SK-N-SH (cell line): ENCODE data around the gene ZNF639. TPM values are rescaled to one million over a fixed set of nuclear protein-coding genes. Genes with fewer than 3 reads are reported as not detected.

ENCODE experiments used
- CTCF ChIA-PET: fragments of 300-600, 350-600 bp; formaldehyde crosslinking; extraction: SDS; loops from one replicate; lab custom pipeline; 2021; lab: Yijun Ruan, JAX
- POLR2A ChIA-PET: fragments of 350-600 bp; sonication (Branson Sonifier 250); formaldehyde crosslinking; extraction: SDS; loops from one replicate; lab custom pipeline; 2020; ENCODE audit warnings: antibody characterized with exemption, inconsistent platforms; lab: Yijun Ruan, JAX
- DNase-seq: peaks from one replicate; pipeline ENCODE4 v3.0.0; 2012
- H2AFZ ChIP-seq: fragments of 200-600 bp; sonication (generic); 2 replicates; pipeline ENCODE4 v1.8.1; 2016; ENCODE audit warnings: antibody characterized with exemption, mild to moderate bottlenecking, low read depth
- H3F3A ChIP-seq: fragments of 200-600 bp; sonication (generic); replicated peaks from 2 replicates; pipeline ENCODE3; 2016; ENCODE audit warnings: antibody characterized with exemption, mild to moderate bottlenecking; ENCODE audit not compliant: insufficient read depth
- H3K27ac ChIP-seq, 2 experiments: fragments of 200-500 bp in 1 of 2; fragments of 200-600 bp in 1 of 2; sonication (Bioruptor generic) in 1 of 2; sonication (generic), shearing (Covaris generic) in 1 of 2; 2 replicates each; pipeline versions ENCODE4 v1.5.1 to v1.6.1; 2014 to 2016; ENCODE audit warnings: low read depth in 2 of 2, inconsistent platforms in 1 of 2, low read length in 1 of 2, mild to moderate bottlenecking in 1 of 2, mixed read lengths in 1 of 2
- H3K27me3 ChIP-seq: fragments of 200-600 bp; sonication (generic), shearing (Covaris generic); 2 replicates; pipeline ENCODE4 v1.6.1; 2016; ENCODE audit warnings: mixed run types; ENCODE audit not compliant: insufficient read depth
- H3K36me3 ChIP-seq, 2 experiments: fragments of 200-500 bp in 1 of 2; fragments of 200-600 bp in 1 of 2; sonication (Bioruptor generic) in 1 of 2; sonication (generic) in 1 of 2; replicated peaks in 1 of 2; 2 replicates each; pipeline versions ENCODE3 to v1.5.1; 2014 to 2016; ENCODE audit warnings: low read length in 1 of 2, mild to moderate bottlenecking in 1 of 2; ENCODE audit not compliant: insufficient read depth in 2 of 2, control insufficient read depth in 1 of 2
- H3K4me1 ChIP-seq, 2 experiments: fragments of 200-500 bp in 1 of 2; fragments of 200-600 bp in 1 of 2; sonication (Bioruptor generic) in 1 of 2; sonication (generic), shearing (Covaris generic) in 1 of 2; 2 replicates each; pipeline versions ENCODE4 v1.5.1 to v1.6.1; 2014 to 2016; ENCODE audit warnings: low read depth in 1 of 2, low read length in 1 of 2, mixed run types in 1 of 2; ENCODE audit not compliant: insufficient read depth in 2 of 2, control insufficient read depth in 1 of 2
- H3K4me2 ChIP-seq: fragments of 200-600 bp; sonication (generic), shearing (Covaris generic); 2 replicates; pipeline ENCODE4 v1.6.1; 2017; ENCODE audit warnings: mixed run types
- H3K4me3 ChIP-seq, 2 experiments: fragments of 200-500 bp in 1 of 2; fragments of 200-600 bp in 1 of 2; sonication (Bioruptor generic) in 1 of 2; sonication (generic), shearing (Covaris generic) in 1 of 2; 2 replicates each; pipeline versions ENCODE4 v1.5.1 to v1.8.1; 2014 to 2016; ENCODE audit warnings: low read depth in 2 of 2, inconsistent platforms in 1 of 2, low read length in 1 of 2, mild to moderate bottlenecking in 1 of 2, mixed read lengths in 1 of 2, moderate library complexity in 1 of 2
- H3K79me2 ChIP-seq: fragments of 200-600 bp; sonication (generic); 2 replicates; pipeline ENCODE4 v1.8.1; 2017; ENCODE audit warnings: mild to moderate bottlenecking; ENCODE audit not compliant: insufficient read depth
- H3K9ac ChIP-seq: fragments of 200-600 bp; sonication (generic); 2 replicates; pipeline ENCODE4 v1.6.1; 2017; ENCODE audit warnings: mixed run types
- H3K9me2 ChIP-seq: fragments of 200-600 bp; sonication (generic); 2 replicates; pipeline ENCODE4 v1.6.1; 2017; ENCODE audit warnings: mixed run types
- H3K9me3 ChIP-seq: fragments of 200-600 bp; sonication (generic); 2 replicates; pipeline ENCODE4 v1.6.1; 2017; ENCODE audit warnings: mixed run types, mild to moderate bottlenecking, moderate library complexity
- H4K20me1 ChIP-seq: fragments of 200-600 bp; sonication (generic); 2 replicates; pipeline ENCODE4 v1.6.1; 2017; ENCODE audit warnings: mild to moderate bottlenecking, mixed run types; ENCODE audit not compliant: insufficient read depth
- CHD2 ChIP-seq: fragments of 150-350 bp; IDR thresholded peaks from 2 replicates; pipeline ENCODE4 v1.6.1; 2018; ENCODE audit warnings: low read length; ENCODE audit not compliant: partially characterized antibody
- EP300 ChIP-seq, 2 experiments: IDR thresholded peaks; 2 replicates each; pipeline versions ENCODE4 v1.4.0 to v1.6.1; 2012; ENCODE audit warnings: borderline replicate concordance in 1 of 2, low read depth in 1 of 2, low read length in 1 of 2
- FOSL2 ChIP-seq: IDR thresholded peaks from 2 replicates; pipeline ENCODE4 v1.4.0; 2012; ENCODE audit warnings: low read depth, mild to moderate bottlenecking, moderate library complexity, borderline replicate concordance
- GATA2 ChIP-seq: sonication (generic); formaldehyde crosslinking; IDR thresholded peaks from 2 replicates; pipeline ENCODE4 v1.5.0; 2020; ENCODE audit warnings: mild to moderate bottlenecking, missing genetic modification reagents
- JUND ChIP-seq: IDR thresholded peaks from 2 replicates; pipeline ENCODE4 v1.4.0; 2012
- NFIC ChIP-seq: IDR thresholded peaks from 2 replicates; pipeline ENCODE4 v1.4.0; 2012; ENCODE audit warnings: borderline replicate concordance
- TAF1 ChIP-seq: IDR thresholded peaks from 2 replicates; pipeline ENCODE4 v1.6.1; 2012; ENCODE audit warnings: low read depth, mild to moderate bottlenecking, low read length, moderate library complexity, borderline replicate concordance
- WGBS: methylation state at CpG from one replicate; pipeline ENCODE4 v1.1.6; 2017; ENCODE audit warnings: low lambda C conversion rate; 5-methylcytosine and 5-hydroxymethylcytosine counted together
- polyA plus RNA-seq, 3 experiments: library from polyadenylated mRNA; depleted of rRNA; stranded (reverse); fragments of >200 nt; gene quantifications; 2 replicates each; pipeline ENCODE4 v1.2.3, GENCODE V29; 2012
- TF ChIP-seq, protein P1 (sequence below): IDR thresholded peaks from 2 replicates; pipeline ENCODE4; 2012
- TF ChIP-seq, protein P2 (sequence below): IDR thresholded peaks from 2 replicates; pipeline ENCODE4 v1.4.0; 2012; ENCODE audit warnings: low read depth, borderline replicate concordance
- TF ChIP-seq, protein P3 (sequence below): IDR thresholded peaks from 2 replicates; pipeline ENCODE4 v1.4.0; 2012; ENCODE audit warnings: low read depth, borderline replicate concordance
- TF ChIP-seq, protein P4 (sequence below): fragments of 200-600 bp; sonication (generic); IDR thresholded peaks from 2 replicates; pipeline ENCODE4 v1.6.1; 2017; ENCODE audit warnings: antibody characterized with exemption, mild to moderate bottlenecking, moderate library complexity

ZNF639 gene
- polyA plus RNA-seq, 1 of the 3 experiments (the other 2 are of a cell fraction), result 9.6 TPM

DNA sequence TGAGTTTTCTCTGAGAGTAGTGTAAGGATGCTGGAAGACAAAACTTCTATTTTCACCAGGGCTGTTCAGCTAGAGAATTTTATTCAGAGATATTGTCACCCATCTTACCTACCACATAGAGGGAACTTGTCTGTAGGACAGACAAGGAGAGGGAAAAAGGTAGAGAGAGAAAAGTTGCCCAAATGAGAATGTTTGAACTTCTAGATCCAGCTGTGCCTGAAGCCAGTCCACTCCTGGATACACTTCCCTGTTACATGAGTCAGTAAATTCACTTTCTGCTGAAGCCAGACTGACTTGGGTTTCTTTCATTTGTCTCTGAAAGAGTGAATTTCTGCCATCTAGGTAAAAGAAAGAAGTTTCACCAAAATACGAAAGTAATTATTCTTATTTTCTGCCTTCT lies 44.7 kb upstream of the ZNF639 start:
- no peaks in the 10 kb centered on the region for H3K9me3 ChIP-seq
- H4K20me1 ChIP-seq, result no peaks in the 10 kb centered on the region
- H3K27ac ChIP-seq, result no peak overlapping the region
- no peak overlapping the region for H3K4me3 ChIP-seq
- POLR2A ChIA-PET, result no interaction called here
- H3K79me2 ChIP-seq, result no peaks in the 10 kb centered on the region
- 96% methylated on average over 1 of the region's 1 CpG for WGBS
- TF ChIP-seq NFIC (no peak), GATA2 (CRISPR knock-in tag) (no peak), EP300 (IDR thresholded peaks at IDR 0.05; ENCODE audit: borderline replicate concordance in 1 of 2, low read depth in 1 of 2, low read length in 1 of 2) (no peak), CHD2 (no peak), FOSL2 (no peak)
- TF ChIP-seq, protein P1, sequence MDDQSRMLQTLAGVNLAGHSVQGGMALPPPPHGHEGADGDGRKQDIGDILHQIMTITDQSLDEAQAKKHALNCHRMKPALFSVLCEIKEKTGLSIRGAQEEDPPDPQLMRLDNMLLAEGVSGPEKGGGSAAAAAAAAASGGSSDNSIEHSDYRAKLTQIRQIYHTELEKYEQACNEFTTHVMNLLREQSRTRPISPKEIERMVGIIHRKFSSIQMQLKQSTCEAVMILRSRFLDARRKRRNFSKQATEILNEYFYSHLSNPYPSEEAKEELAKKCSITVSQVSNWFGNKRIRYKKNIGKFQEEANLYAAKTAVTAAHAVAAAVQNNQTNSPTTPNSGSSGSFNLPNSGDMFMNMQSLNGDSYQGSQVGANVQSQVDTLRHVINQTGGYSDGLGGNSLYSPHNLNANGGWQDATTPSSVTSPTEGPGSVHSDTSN, result no peak
- TF ChIP-seq, protein P2, sequence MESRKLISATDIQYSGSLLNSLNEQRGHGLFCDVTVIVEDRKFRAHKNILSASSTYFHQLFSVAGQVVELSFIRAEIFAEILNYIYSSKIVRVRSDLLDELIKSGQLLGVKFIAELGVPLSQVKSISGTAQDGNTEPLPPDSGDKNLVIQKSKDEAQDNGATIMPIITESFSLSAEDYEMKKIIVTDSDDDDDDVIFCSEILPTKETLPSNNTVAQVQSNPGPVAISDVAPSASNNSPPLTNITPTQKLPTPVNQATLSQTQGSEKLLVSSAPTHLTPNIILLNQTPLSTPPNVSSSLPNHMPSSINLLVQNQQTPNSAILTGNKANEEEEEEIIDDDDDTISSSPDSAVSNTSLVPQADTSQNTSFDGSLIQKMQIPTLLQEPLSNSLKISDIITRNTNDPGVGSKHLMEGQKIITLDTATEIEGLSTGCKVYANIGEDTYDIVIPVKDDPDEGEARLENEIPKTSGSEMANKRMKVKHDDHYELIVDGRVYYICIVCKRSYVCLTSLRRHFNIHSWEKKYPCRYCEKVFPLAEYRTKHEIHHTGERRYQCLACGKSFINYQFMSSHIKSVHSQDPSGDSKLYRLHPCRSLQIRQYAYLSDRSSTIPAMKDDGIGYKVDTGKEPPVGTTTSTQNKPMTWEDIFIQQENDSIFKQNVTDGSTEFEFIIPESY, result no peak
- H3K36me3 ChIP-seq, result no peaks in the 10 kb centered on the region
- H3K4me1 ChIP-seq, result no peaks in the 10 kb centered on the region
- no peak for DNase-seq
- H3F3A ChIP-seq, result no peaks in the 10 kb centered on the region
- no peak overlapping the region for H3K4me2 ChIP-seq
- CTCF ChIA-PET, result no interaction called here
- no peak overlapping the region for H2AFZ ChIP-seq
- H3K27me3 ChIP-seq, result no peaks in the 10 kb centered on the region
- H3K9ac ChIP-seq, result no peak overlapping the region
- H3K9me2 ChIP-seq, result no peaks in the 10 kb centered on the region

DNA sequence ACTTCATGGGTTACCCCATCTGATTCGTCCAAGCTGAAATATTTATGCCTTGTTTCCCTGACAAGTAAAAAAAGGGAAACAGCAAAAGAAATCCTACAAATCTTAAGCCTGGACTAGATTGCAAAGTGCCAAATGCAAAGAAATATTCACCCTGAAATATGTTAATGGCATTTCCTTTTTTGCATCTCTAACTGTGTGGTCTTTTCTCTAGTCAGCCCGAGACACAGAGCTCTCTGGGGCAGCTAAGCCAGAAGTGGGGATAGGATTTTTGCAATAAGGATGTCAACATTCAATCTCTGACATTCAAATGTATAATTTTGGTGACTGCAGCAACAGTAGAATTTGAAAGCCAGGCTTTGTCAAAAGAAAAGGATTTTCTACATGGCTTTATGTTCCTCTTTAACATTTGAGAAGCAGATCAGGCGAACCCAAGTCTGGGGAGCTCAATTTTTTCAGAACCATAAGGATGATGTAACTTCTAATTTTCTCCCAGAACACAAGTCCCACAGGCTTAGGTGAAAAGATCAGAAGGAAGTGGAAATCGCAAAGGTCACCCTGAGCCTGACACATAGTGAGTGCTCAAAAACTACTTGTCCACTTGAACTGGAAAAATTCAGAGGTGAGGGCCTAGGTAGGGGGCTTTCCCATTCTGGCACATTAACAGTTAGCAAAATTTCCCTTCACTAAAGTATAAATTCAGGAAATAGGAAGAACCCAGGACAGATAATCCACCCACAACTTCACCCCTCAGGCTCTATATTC lies 43.7 kb upstream of the ZNF639 start:
- Histone ChIP-seq H3F3A (no peaks in the 10 kb centered on the region), H3K9me3 (no peaks in the 10 kb centered on the region; the same call in 1 of the 2 replicates), H2AFZ (no peak overlapping the region), H3K27me3 (no peaks in the 10 kb centered on the region), H3K9ac (no peak overlapping the region), H3K9me2 (no peaks in the 10 kb centered on the region), H3K27ac (no peak overlapping the region), H4K20me1 (no peaks in the 10 kb centered on the region), H3K4me2 (no peak overlapping the region), H3K4me3 (no peak overlapping the region), H3K36me3 (no peaks in the 10 kb centered on the region), H3K4me1 (no peaks in the 10 kb centered on the region), H3K79me2 (no peaks in the 10 kb centered on the region)
- ChIA-PET POLR2A (interaction anchor here (0.6 kb wide), 1 partner anchor 703 kb away, joined by 3 read pairs; no protein-coding TSS in a partner anchor), CTCF (interaction anchor here (0.6 kb wide), 1 partner anchor 72 kb away, joined by 3 read pairs; no protein-coding TSS in a partner anchor)
- WGBS, result 61% methylated on average over 4 of the region's 4 CpGs
- DNase-seq, result no peak
- TF ChIP-seq TAF1 (no peak), JUND (no peak)
- TF ChIP-seq, protein P3, sequence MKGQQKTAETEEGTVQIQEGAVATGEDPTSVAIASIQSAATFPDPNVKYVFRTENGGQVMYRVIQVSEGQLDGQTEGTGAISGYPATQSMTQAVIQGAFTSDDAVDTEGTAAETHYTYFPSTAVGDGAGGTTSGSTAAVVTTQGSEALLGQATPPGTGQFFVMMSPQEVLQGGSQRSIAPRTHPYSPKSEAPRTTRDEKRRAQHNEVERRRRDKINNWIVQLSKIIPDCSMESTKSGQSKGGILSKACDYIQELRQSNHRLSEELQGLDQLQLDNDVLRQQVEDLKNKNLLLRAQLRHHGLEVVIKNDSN, result no peak
- TF ChIP-seq, protein P4, sequence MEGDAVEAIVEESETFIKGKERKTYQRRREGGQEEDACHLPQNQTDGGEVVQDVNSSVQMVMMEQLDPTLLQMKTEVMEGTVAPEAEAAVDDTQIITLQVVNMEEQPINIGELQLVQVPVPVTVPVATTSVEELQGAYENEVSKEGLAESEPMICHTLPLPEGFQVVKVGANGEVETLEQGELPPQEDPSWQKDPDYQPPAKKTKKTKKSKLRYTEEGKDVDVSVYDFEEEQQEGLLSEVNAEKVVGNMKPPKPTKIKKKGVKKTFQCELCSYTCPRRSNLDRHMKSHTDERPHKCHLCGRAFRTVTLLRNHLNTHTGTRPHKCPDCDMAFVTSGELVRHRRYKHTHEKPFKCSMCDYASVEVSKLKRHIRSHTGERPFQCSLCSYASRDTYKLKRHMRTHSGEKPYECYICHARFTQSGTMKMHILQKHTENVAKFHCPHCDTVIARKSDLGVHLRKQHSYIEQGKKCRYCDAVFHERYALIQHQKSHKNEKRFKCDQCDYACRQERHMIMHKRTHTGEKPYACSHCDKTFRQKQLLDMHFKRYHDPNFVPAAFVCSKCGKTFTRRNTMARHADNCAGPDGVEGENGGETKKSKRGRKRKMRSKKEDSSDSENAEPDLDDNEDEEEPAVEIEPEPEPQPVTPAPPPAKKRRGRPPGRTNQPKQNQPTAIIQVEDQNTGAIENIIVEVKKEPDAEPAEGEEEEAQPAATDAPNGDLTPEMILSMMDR, result no peak
